HCT116 (cell line): Measurements from ENCODE around the gene SLC4A9. TPM values are rescaled to one million over a fixed set of nuclear protein-coding genes. Genes with fewer than 3 reads are reported as not detected.
A peak's percentile ranks its signal among the peaks of the same experiment; 100 is the strongest.

Source experiments
- ATAC-seq: fragments of 200-7000 bp; cut with Tn5 transposase; 2 replicates; pipeline ENCODE4 v1.9.1; 2020; ENCODE audit warnings: mild to moderate bottlenecking, moderate library complexity
- BruUV-seq: library from RNA; stranded (reverse); fragments of 400-500 nt; replicated peaks from 2 replicates; lab custom pipeline; 2021; lab: Mats Ljungman, UMichigan
- CTCF ChIA-PET: fragments of 300-600 bp; sonication (Branson Sonifier 250); formaldehyde crosslinking; loops from one replicate; lab custom pipeline; 2021; ENCODE audit warnings: antibody characterized with exemption; lab: Charles Lee
- POLR2A ChIA-PET: fragments of 300-600, 350-600 bp; sonication (Branson Sonifier 250); formaldehyde crosslinking; loops from one replicate; lab custom pipeline; 2021; ENCODE audit warnings: antibody characterized with exemption; lab: Charles Lee
- RAD21 ChIA-PET, 2 experiments: fragments of 300-600 bp; sonication (Branson Sonifier 250); formaldehyde crosslinking; loops; one replicate each; lab custom pipeline; 2023; ENCODE audit warnings: low total read pairs in 2 of 2; ENCODE audit not compliant: uncharacterized antibody in 2 of 2, unreplicated experiment in 2 of 2, low non-redundant PET in 1 of 2; lab: Charles Lee
- DNase-seq: peaks from one replicate; pipeline ENCODE4 v3.0.0-alpha.2; 2010; ENCODE audit warnings: low read depth, low spot score
- H2AFZ ChIP-seq: fragments of 200-600 bp; shearing (Covaris generic), sonication (generic); 2 replicates; pipeline ENCODE4 v1.6.1; 2017; ENCODE audit warnings: low read depth, mixed run types, mixed read lengths, antibody characterized with exemption, low read length; ENCODE audit not compliant: poor library complexity, severe bottlenecking
- H3K27ac ChIP-seq: 2 replicates; pipeline ENCODE4 v1.5.1; 2012; ENCODE audit warnings: low read depth, low read length
- H3K27me3 ChIP-seq: fragments of 200-600 bp; sonication (generic); 2 replicates; pipeline ENCODE4 v1.6.1; 2016; ENCODE audit warnings: mixed run types, low read length, mixed read lengths; ENCODE audit not compliant: insufficient read depth
- H3K36me3 ChIP-seq, 2 experiments: fragments of 200-500 bp in 1 of 2; fragments of 200-600 bp in 1 of 2; sonication (Bioruptor generic) in 1 of 2; sonication (generic) in 1 of 2; 2 replicates each; pipeline versions ENCODE4 v1.5.1 to v1.6.1; 2014 to 2016; ENCODE audit warnings: low read length in 2 of 2, inconsistent platforms in 1 of 2, mixed read lengths in 1 of 2, mixed run types in 1 of 2; ENCODE audit not compliant: insufficient read depth in 2 of 2, control insufficient read depth in 1 of 2
- H3K4me1 ChIP-seq, 2 experiments: fragments of 200-600 bp in 1 of 2; sonication (generic) in 1 of 2; 2 replicates each; pipeline versions ENCODE4 v1.5.1 to v1.6.1; 2012 to 2017; ENCODE audit warnings: low read length in 2 of 2, inconsistent platforms in 1 of 2, mild to moderate bottlenecking in 1 of 2, mixed read lengths in 1 of 2, mixed run types in 1 of 2, moderate library complexity in 1 of 2; ENCODE audit not compliant: insufficient read depth in 2 of 2, control insufficient read depth in 1 of 2
- H3K4me2 ChIP-seq: fragments of 200-600 bp; sonication (generic); 2 replicates; pipeline ENCODE4 v1.6.1; 2017; ENCODE audit warnings: mixed run types, low read length, mixed read lengths
- H3K4me3 ChIP-seq, 2 experiments: fragments of 200-600 bp in 1 of 2; sonication (generic) in 1 of 2; replicated peaks in 1 of 2; 2 replicates each; pipeline ENCODE4 v1.5.1; 2011 to 2016; ENCODE audit warnings: low read length in 2 of 2, control low read depth in 1 of 2, low read depth in 1 of 2, mild to moderate bottlenecking in 1 of 2, mixed read lengths in 1 of 2, mixed run types in 1 of 2
- H3K79me2 ChIP-seq: fragments of 200-600 bp; sonication (generic); 2 replicates; pipeline ENCODE4 v1.6.1; 2017; ENCODE audit warnings: mild to moderate bottlenecking, mixed run types, low read length, moderate library complexity, mixed read lengths; ENCODE audit not compliant: insufficient read depth
- H3K9ac ChIP-seq: fragments of 200-600 bp; sonication (generic); 2 replicates; pipeline ENCODE4 v1.6.1; 2016; ENCODE audit warnings: low read length, mixed read lengths
- H3K9me2 ChIP-seq: fragments of 200-600 bp; sonication (generic), shearing (Covaris generic); 2 replicates; pipeline ENCODE4 v1.6.1; 2017; ENCODE audit warnings: mixed run types, mild to moderate bottlenecking, moderate library complexity; ENCODE audit not compliant: insufficient read depth
- H3K9me3 ChIP-seq, 2 experiments: fragments of 200-500 bp in 1 of 2; fragments of 200-600 bp in 1 of 2; sonication (Bioruptor generic) in 1 of 2; sonication (generic) in 1 of 2; 2 replicates each; pipeline ENCODE4 v1.6.1; 2014 to 2017; ENCODE audit warnings: low read length in 2 of 2, mixed read lengths in 2 of 2, inconsistent platforms in 1 of 2, low read depth in 1 of 2, mild to moderate bottlenecking in 1 of 2, mixed run types in 1 of 2, moderate library complexity in 1 of 2; ENCODE audit not compliant: control insufficient read depth in 1 of 2, insufficient read depth in 1 of 2
- H4K20me1 ChIP-seq: fragments of 200-600 bp; sonication (generic), shearing (Covaris generic); 2 replicates; pipeline ENCODE4 v1.6.1; 2017; ENCODE audit warnings: mixed run types, mild to moderate bottlenecking, moderate library complexity; ENCODE audit not compliant: insufficient read depth
- EZH2phosphoT487 ChIP-seq: fragments of 200-600 bp; IDR thresholded peaks from 2 replicates; pipeline ENCODE4 v1.6.1; 2018; ENCODE audit warnings: antibody characterized with exemption, borderline replicate concordance
- POLR2AphosphoS5 ChIP-seq: IDR thresholded peaks from 2 replicates; pipeline ENCODE4 v1.6.1; 2011; ENCODE audit warnings: mild to moderate bottlenecking, low read depth, low read length, moderate library complexity
- ZNF274 ChIP-seq: fragments of 200-500 bp; sonication (Bioruptor generic); IDR thresholded peaks from 2 replicates; pipeline ENCODE4 v1.6.1; 2014; ENCODE audit warnings: mild to moderate bottlenecking, low read depth, low read length, inconsistent platforms
- intact Hi-C: fragments of 100-400 bp; cut with micrococcal nuclease; formaldehyde crosslinking; loops from 2 replicates; pipeline ENCODE4 v1.10.0; 2022
- total RNA-seq: library from RNA; stranded (reverse); gene quantifications from one replicate; pipeline ENCODE4 v1.2.1, GENCODE V29; 2021; ENCODE audit not compliant: unreplicated experiment
- TF ChIP-seq, protein P1 (sequence below), 3 experiments: fragments of 200-600 bp in 1 of 3; sonication (generic) in 1 of 3; IDR thresholded peaks in 2 of 3; conservative IDR thresholded peaks in 1 of 3; 2 replicates each; pipeline ENCODE4 v1.5.1; 2012 to 2017; ENCODE audit warnings: low read depth in 2 of 3, low read length in 2 of 3, antibody characterized with exemption in 1 of 3, borderline replicate concordance in 1 of 3, control low read depth in 1 of 3, mild to moderate bottlenecking in 1 of 3, mixed read lengths in 1 of 3, mixed run types in 1 of 3, moderate library complexity in 1 of 3; ENCODE audit not compliant: insufficient read depth in 1 of 3

SLC4A9 gene
- total RNA-seq, 1 experiment from 2014 or later = 0.49 TPM

DNA sequence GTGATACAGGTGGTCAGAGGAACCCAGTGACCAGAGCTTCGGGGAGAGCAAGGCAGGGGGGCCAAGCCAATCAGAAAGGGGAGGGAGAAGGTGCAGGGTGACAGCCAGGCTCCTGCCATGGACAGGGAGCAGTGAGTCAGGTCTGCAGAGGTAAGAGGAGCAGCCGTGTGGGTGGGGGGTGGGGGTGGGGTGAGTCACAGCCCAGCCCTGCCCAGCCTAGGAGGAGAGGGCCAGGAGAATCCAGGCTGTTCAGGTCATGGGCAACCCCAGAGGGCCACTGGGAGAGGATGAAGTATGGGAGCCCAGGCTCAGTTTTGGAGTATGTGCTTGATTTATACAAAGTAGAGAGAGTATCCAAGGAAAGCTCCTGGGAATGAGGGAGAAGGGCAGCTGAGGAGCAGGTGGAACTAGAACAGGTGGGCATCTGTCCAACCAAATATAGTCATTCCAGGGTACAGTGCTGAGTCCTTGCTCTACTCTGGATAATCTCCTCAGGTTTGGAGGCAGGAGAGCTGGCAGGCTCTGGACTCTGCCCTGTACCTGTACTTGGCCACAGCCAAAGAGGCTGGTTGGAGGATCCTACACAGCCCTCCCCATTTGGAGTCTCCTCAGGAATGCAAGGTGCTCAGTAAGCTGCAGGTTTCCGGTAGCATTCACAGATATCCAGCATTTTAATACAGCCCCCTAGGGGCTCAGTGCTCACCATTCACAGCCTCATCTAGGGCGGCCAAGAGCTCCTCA is 15.1 kb upstream of the SLC4A9 start:
- CTCF ChIA-PET = interaction anchor here (0.8 to 3.2 kb wide), 11 partner anchors 11 to 290 kb away, joined by 3 to 76 read pairs (median 5); partner anchors contain the start of genes PFDN1 and SLC4A9
- H3K79me2 ChIP-seq = no peaks in the 10 kb centered on the region
- H3K9me2 ChIP-seq = no peaks in the 10 kb centered on the region
- H3K4me2 ChIP-seq = peak overlapping the region; percentile 93
- no peak overlapping the region for H2AFZ ChIP-seq
- no peak overlapping the region for H3K9ac ChIP-seq
- peak; percentile 45 for ATAC-seq
- BruUV-seq = no TSS peak
- TF ChIP-seq EZH2phosphoT487 = no peak
- TF ChIP-seq POLR2AphosphoS5 = peak; percentile 25; the same call in 1 of the 2 replicates
- TF ChIP-seq ZNF274 = no peak
- TF ChIP-seq, protein P1, sequence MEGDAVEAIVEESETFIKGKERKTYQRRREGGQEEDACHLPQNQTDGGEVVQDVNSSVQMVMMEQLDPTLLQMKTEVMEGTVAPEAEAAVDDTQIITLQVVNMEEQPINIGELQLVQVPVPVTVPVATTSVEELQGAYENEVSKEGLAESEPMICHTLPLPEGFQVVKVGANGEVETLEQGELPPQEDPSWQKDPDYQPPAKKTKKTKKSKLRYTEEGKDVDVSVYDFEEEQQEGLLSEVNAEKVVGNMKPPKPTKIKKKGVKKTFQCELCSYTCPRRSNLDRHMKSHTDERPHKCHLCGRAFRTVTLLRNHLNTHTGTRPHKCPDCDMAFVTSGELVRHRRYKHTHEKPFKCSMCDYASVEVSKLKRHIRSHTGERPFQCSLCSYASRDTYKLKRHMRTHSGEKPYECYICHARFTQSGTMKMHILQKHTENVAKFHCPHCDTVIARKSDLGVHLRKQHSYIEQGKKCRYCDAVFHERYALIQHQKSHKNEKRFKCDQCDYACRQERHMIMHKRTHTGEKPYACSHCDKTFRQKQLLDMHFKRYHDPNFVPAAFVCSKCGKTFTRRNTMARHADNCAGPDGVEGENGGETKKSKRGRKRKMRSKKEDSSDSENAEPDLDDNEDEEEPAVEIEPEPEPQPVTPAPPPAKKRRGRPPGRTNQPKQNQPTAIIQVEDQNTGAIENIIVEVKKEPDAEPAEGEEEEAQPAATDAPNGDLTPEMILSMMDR (IDR thresholded peaks at IDR 0.05 in 2 of 3, conservative IDR thresholded peaks at IDR 0.05 in 1 of 3; ENCODE audit: borderline replicate concordance in 1 of 3, insufficient read depth in 1 of 3, low read depth in 2 of 3, low read length in 2 of 3) = 0 out of 6 replicates have a peak, but pooled peaks of 1 of the 3 experiments have one; percentile 6
- RAD21 ChIA-PET = interaction anchor here (1.1 to 2.5 kb wide), 4 partner anchors 83 to 105 kb away, joined by 5 to 20 read pairs (median 9); no protein-coding TSS in a partner anchor
- DNase-seq = no peak
- H3K9me3 ChIP-seq = no peaks in the 10 kb centered on the region
- H3K4me3 ChIP-seq = peak overlapping the region; percentile 66 to 76; a peak in 3 of 4 replicates
- peaks cover 0 to 8% of the 10 kb centered on the region in 2 experiments; a peak in 1 of 4 replicates for H3K36me3 ChIP-seq
- no peaks in the 10 kb centered on the region for H3K27me3 ChIP-seq
- intact Hi-C loops = no loop called here
- POLR2A ChIA-PET = interaction anchor here (0.7 to 3.3 kb wide), 13 partner anchors 8 to 303 kb away, joined by 3 to 57 read pairs (median 9); partner anchors contain the start of genes IK, NDUFA2 and PFDN1
- H3K4me1 ChIP-seq = peaks cover 22 to 43% of the 10 kb centered on the region in 2 experiments
- peak overlapping the region; percentile 68 for H3K27ac ChIP-seq
- no peaks in the 10 kb centered on the region for H4K20me1 ChIP-seq
